ENCODE results near the gene BTAF1.

Gene BTAF1

DNA sequence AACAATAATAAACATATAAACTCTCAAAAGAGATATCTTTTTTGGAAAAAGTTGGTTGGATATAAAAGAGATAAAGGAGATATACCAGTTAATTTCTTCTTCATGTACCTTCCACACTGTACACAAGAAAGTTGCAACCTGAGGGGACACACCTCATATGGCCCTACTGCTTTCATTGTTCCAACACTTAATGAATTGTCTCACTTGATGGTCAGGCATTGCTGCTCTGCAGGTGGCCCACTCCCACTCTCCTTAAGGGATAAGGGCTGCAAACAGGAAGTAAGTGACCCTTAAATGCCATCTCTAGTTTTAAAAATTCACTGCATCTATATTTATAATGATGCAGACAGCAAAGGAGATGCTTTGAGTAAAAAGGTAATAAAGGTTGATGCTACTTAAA, 152.3 kb downstream of the BTAF1 start:
- no peak for DNase-seq (ENCODE audit: low read depth, low spot score)
- no peak overlapping the region for H3K27ac ChIP-seq (ENCODE audit: low read length)
- no peaks in the 10 kb centered on the region for H3K27me3 ChIP-seq (ENCODE audit: control insufficient read depth, insufficient read depth, low read length)
- no peaks in the 10 kb centered on the region for H3K36me3 ChIP-seq (ENCODE audit: control insufficient read depth, insufficient read depth, low read length)
- no peaks in the 10 kb centered on the region for H3K9me3 ChIP-seq (ENCODE audit: control insufficient read depth, insufficient read depth, low read length)
- no peak overlapping the region for H3K4me3 ChIP-seq (ENCODE audit: low read length)
- no peaks in the 10 kb centered on the region for H3K4me1 ChIP-seq (ENCODE audit: control insufficient read depth, insufficient read depth, low read length)

DNA sequence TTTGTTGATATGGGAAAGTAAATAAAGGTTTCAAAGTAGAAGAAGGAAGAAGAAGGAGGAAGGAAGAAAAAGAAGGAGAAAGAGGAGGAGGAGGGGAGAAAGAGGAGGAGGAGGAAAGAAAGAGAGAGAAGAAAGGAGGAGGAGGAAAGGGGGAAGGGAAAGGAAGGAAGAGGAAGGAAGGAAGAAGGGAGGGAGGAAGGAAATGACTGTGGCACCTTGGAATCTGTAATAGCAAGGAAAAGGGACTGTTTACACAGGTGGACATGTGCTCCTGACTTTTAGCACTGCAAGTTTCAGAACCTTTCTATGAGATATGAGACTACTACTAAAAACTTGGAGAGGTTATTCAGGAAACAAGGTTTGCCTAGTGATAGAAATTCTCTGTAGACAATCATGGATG, 153.2 kb downstream of the BTAF1 start:
- H3K27me3 ChIP-seq (ENCODE audit: control insufficient read depth, insufficient read depth, low read length): no peaks in the 10 kb centered on the region
- no peak for DNase-seq (ENCODE audit: low read depth, low spot score)
- H3K27ac ChIP-seq (ENCODE audit: low read length): no peak overlapping the region
- H3K9me3 ChIP-seq (ENCODE audit: control insufficient read depth, insufficient read depth, low read length): no peaks in the 10 kb centered on the region
- no peak overlapping the region for H3K4me3 ChIP-seq (ENCODE audit: low read length)
- no peaks in the 10 kb centered on the region for H3K4me1 ChIP-seq (ENCODE audit: control insufficient read depth, insufficient read depth, low read length)
- no peaks in the 10 kb centered on the region for H3K36me3 ChIP-seq (ENCODE audit: control insufficient read depth, insufficient read depth, low read length)

DNA sequence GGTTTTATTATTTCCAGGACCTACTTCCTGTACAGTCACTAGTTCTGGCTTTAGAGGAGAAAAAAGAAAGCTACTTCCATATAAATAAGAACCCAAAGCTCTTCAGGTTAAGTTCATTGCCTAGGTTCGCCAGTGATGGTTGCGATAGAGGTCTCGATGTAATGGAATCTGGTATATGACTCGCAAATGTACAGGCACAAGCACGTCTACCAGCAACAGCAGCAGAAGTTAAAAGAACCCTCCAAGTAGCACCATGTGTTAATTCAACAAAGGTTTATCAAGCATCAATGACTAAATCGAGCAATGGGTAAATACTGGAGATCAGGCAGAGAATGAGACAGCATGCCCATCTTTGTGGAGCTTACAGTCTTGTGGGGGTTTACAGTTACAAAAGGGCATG, 155.4 kb downstream of the BTAF1 start:
- H3K4me3 ChIP-seq (ENCODE audit: low read length): no peak overlapping the region
- no peaks in the 10 kb centered on the region for H3K9me3 ChIP-seq (ENCODE audit: control insufficient read depth, insufficient read depth, low read length)
- no peaks in the 10 kb centered on the region for H3K36me3 ChIP-seq (ENCODE audit: control insufficient read depth, insufficient read depth, low read length)
- no peaks in the 10 kb centered on the region for H3K4me1 ChIP-seq (ENCODE audit: control insufficient read depth, insufficient read depth, low read length)
- no peaks in the 10 kb centered on the region for H3K27me3 ChIP-seq (ENCODE audit: control insufficient read depth, insufficient read depth, low read length)
- DNase-seq (ENCODE audit: low read depth, low spot score): no peak
- no peak overlapping the region for H3K27ac ChIP-seq (ENCODE audit: low read length)
- WGBS (ENCODE audit: insufficient coverage, insufficient read length): no CpG with 5 or more reads among the region's 6 CpGs

All from iPS DF 6.9 (cell line).